Measurements from ENCODE around the gene TXNDC5. TPM values are rescaled to one million over a fixed set of nuclear protein-coding genes. Genes with fewer than 3 reads are reported as not detected.

TXNDC5 gene
- polyA plus RNA-seq, 3 donors = 12.6 to 33.5 (median 21.2) TPM

GRCh38 chr6:7918403-7918802 lies 7.8 kb upstream of the TXNDC5 start:
- Histone ChIP-seq H2AFZ (ENCODE audit: insufficient read depth, low read depth, low read length, poor library complexity, severe bottlenecking) (no peak overlapping the region), H3K9ac (ENCODE audit: insufficient read depth, low read length, poor library complexity, severe bottlenecking) (no peak overlapping the region), H3K4me1 (ENCODE audit: control insufficient read depth in 1 of 2, insufficient read depth in 2 of 2, low read length in 2 of 2) (no peaks in the 10 kb centered on the region), H3K4me3 (replicated peaks in 1 of 3; ENCODE audit: low read depth in 2 of 3, low read length in 3 of 3) (no peak overlapping the region), H3K27me3 (ENCODE audit: control insufficient read depth in 2 of 2, insufficient read depth in 2 of 2, low read length in 2 of 2) (no peaks in the 10 kb centered on the region), H4K20me1 (ENCODE audit: insufficient read depth, low read length) (no peaks in the 10 kb centered on the region), H3K79me2 (ENCODE audit: insufficient read depth, low read length) (no peaks in the 10 kb centered on the region), H3K27ac (ENCODE audit: low read depth in 1 of 2, low read length in 2 of 2) (no peak overlapping the region), H3K9me3 (replicated peaks in 1 of 2; ENCODE audit: control insufficient read depth in 1 of 2, insufficient read depth in 1 of 2, low read length in 2 of 2) (no peaks in the 10 kb centered on the region), H3K4me2 (replicated peaks; ENCODE audit: extremely low read depth, low read length, poor library complexity, severe bottlenecking) (no peak overlapping the region), H3K36me3 (replicated peaks in 1 of 2; ENCODE audit: control insufficient read depth in 1 of 2, insufficient read depth in 2 of 2, low read length in 2 of 2) (no peaks in the 10 kb centered on the region)
- Mint-ChIP-seq H3K27me3 (ENCODE audit: low read depth in 3 of 3) (peaks cover 0 to 2% (median 0%) of the 10 kb centered on the region in 3 donors), H3K36me3 (no peaks in the 10 kb centered on the region), H3K27ac (no peak overlapping the region), H3K4me1 (no peaks in the 10 kb centered on the region), H3K9me3 (no peaks in the 10 kb centered on the region), H3K4me3 (no peak overlapping the region)
- 100% methylated on average over 4 of the region's 4 CpGs for WGBS (ENCODE audit: insufficient coverage)
- intact Hi-C loops (cut with micrococcal nuclease) = no loop called here
- TF ChIP-seq CTCF (IDR thresholded peaks at IDR 0.05) = no peak
- DNase-seq = no peak

GRCh38 chr6:7917729-7918128 lies 7.1 kb upstream of the TXNDC5 start:
- Mint-ChIP-seq H3K4me3 (no peak overlapping the region), H3K36me3 (no peaks in the 10 kb centered on the region)
- no peak overlapping the region for H3K4me2 ChIP-seq (replicated peaks; ENCODE audit: extremely low read depth, low read length, poor library complexity, severe bottlenecking)

More at GRCh38 chr6:7917729-7918128, 7.1 kb upstream of the TXNDC5 start:
- no peaks in the 10 kb centered on the region for H3K9me3 Mint-ChIP-seq
- H3K27me3 Mint-ChIP-seq (ENCODE audit: low read depth in 3 of 3) = peaks cover 0 to 2% (median 0%) of the 10 kb centered on the region in 3 donors
- H3K36me3 ChIP-seq (replicated peaks in 1 of 2; ENCODE audit: control insufficient read depth in 1 of 2, insufficient read depth in 2 of 2, low read length in 2 of 2) = no peaks in the 10 kb centered on the region
- TF ChIP-seq CTCF (IDR thresholded peaks at IDR 0.05) = no peak
- H4K20me1 ChIP-seq (ENCODE audit: insufficient read depth, low read length) = no peaks in the 10 kb centered on the region
- intact Hi-C loops (cut with micrococcal nuclease) = no loop called here
- no peak overlapping the region for H2AFZ ChIP-seq (ENCODE audit: insufficient read depth, low read depth, low read length, poor library complexity, severe bottlenecking)
- no peaks in the 10 kb centered on the region for H3K9me3 ChIP-seq (replicated peaks in 1 of 2; ENCODE audit: control insufficient read depth in 1 of 2, insufficient read depth in 1 of 2, low read length in 2 of 2)
- H3K27ac ChIP-seq (ENCODE audit: low read depth in 1 of 2, low read length in 2 of 2) = no peak overlapping the region
- no peak overlapping the region for H3K9ac ChIP-seq (ENCODE audit: insufficient read depth, low read length, poor library complexity, severe bottlenecking)
- H3K4me3 ChIP-seq (replicated peaks in 1 of 3; ENCODE audit: low read depth in 2 of 3, low read length in 3 of 3) = no peak overlapping the region
- peaks cover 0 to under 1% of the 10 kb centered on the region in 2 donors for H3K27me3 ChIP-seq (ENCODE audit: control insufficient read depth in 2 of 2, insufficient read depth in 2 of 2, low read length in 2 of 2)
- H3K27ac Mint-ChIP-seq = no peak overlapping the region
- no peaks in the 10 kb centered on the region for H3K79me2 ChIP-seq (ENCODE audit: insufficient read depth, low read length)
- no peaks in the 10 kb centered on the region for H3K4me1 Mint-ChIP-seq
- WGBS (ENCODE audit: insufficient coverage) = 72% methylated on average over 5 of the region's 5 CpGs
- no peak for DNase-seq
- H3K4me1 ChIP-seq (ENCODE audit: control insufficient read depth in 1 of 2, insufficient read depth in 2 of 2, low read length in 2 of 2) = no peaks in the 10 kb centered on the region
